H1 (cell line): ENCODE measurements around the gene OR51F2. TPM values are rescaled to one million over a fixed set of nuclear protein-coding genes. Genes with fewer than 3 reads are reported as not detected.

Experiments
- CTCF ChIA-PET: fragments of 300-600 bp; sonication (Branson Sonifier 250); formaldehyde crosslinking; loops from one replicate; lab custom pipeline; 2021; ENCODE audit not compliant: partially characterized antibody; lab: Charles Lee
- POLR2A ChIA-PET: fragments of 300-600 bp; sonication (Branson Sonifier 250); formaldehyde crosslinking; loops from one replicate; lab custom pipeline; 2021; ENCODE audit warnings: inconsistent platforms; ENCODE audit not compliant: partially characterized antibody; lab: Charles Lee
- DNase-seq, 2 experiments: peaks; one replicate each; pipeline versions ENCODE4 v3.0.0 to v3.0.0-alpha.2; 2010 to 2022; ENCODE audit warnings: low spot score in 2 of 2, low read depth in 1 of 2, mixed read lengths in 1 of 2
- FAIRE-seq: peaks from 2 replicates; lab custom pipeline; 2011; peaks lifted over from hg19 to GRCh38; lab: Jason Lieb, UNC
- H2AFZ ChIP-seq: 2 replicates; pipeline ENCODE4 v1.8.1; 2012; ENCODE audit warnings: low read length, inconsistent platforms
- H2AK5ac ChIP-seq: 2 replicates; pipeline ENCODE4 v1.6.1; 2013; ENCODE audit warnings: low read depth, low read length
- H2BK120ac ChIP-seq: replicated peaks from 2 replicates; pipeline ENCODE3; 2013; ENCODE audit warnings: low read depth, low read length, inconsistent platforms
- H2BK12ac ChIP-seq: 2 replicates; pipeline ENCODE4 v1.6.1; 2013; ENCODE audit warnings: low read depth, low read length
- H2BK15ac ChIP-seq: 2 replicates; pipeline ENCODE4 v1.6.1; 2013; ENCODE audit warnings: low read length
- H2BK20ac ChIP-seq: 2 replicates; pipeline ENCODE4 v1.6.1; 2013; ENCODE audit warnings: low read length
- H2BK5ac ChIP-seq: 2 replicates; pipeline ENCODE4 v1.6.1; 2013; ENCODE audit warnings: low read depth, low read length
- H3K14ac ChIP-seq: 2 replicates; pipeline ENCODE4 v1.6.1; 2013; ENCODE audit warnings: inconsistent platforms; ENCODE audit not compliant: insufficient read length
- H3K18ac ChIP-seq: 2 replicates; pipeline ENCODE4 v1.6.1; 2013; ENCODE audit warnings: low read length; ENCODE audit errors: extremely low read depth
- H3K23ac ChIP-seq: 2 replicates; pipeline ENCODE4 v1.6.1; 2013; ENCODE audit warnings: inconsistent platforms; ENCODE audit not compliant: insufficient read length
- H3K23me2 ChIP-seq: 2 replicates; pipeline ENCODE4 v1.6.1; 2013; ENCODE audit warnings: low read depth, low read length
- H3K27ac ChIP-seq: 2 replicates; pipeline ENCODE4 v1.6.1; 2011; ENCODE audit warnings: low read depth, low read length, inconsistent platforms
- H3K27me3 ChIP-seq, 4 experiments: replicated peaks in 1 of 4; 1 replicate in 1 of 4; 2 replicates in 3 of 4; pipeline versions ENCODE4 v1.6.1 to v1.8.1; 2011 to 2013; ENCODE audit warnings: low read length in 3 of 4, mild to moderate bottlenecking in 3 of 4, inconsistent platforms in 2 of 4, mixed read lengths in 2 of 4, moderate library complexity in 1 of 4; ENCODE audit not compliant: control insufficient read depth in 3 of 4, insufficient read depth in 3 of 4; ENCODE audit errors: extremely low read depth in 1 of 4
- H3K36me3 ChIP-seq, 4 experiments: 2 replicates each; pipeline versions ENCODE4 v1.6.1 to v1.8.1; 2011 to 2013; ENCODE audit warnings: mild to moderate bottlenecking in 4 of 4, low read length in 3 of 4, moderate library complexity in 2 of 4, control low read depth in 1 of 4, inconsistent platforms in 1 of 4; ENCODE audit not compliant: insufficient read depth in 4 of 4, control insufficient read depth in 2 of 4
- H3K4ac ChIP-seq: replicated peaks from 2 replicates; pipeline ENCODE3; 2013; ENCODE audit warnings: low read length, low read depth, mixed read lengths, inconsistent platforms; ENCODE audit not compliant: insufficient read length
- H3K4me1 ChIP-seq, 4 experiments: replicated peaks in 1 of 4; 1 replicate in 1 of 4; 2 replicates in 3 of 4; pipeline versions ENCODE4 v1.6.1 to v1.8.1; 2011 to 2013; ENCODE audit warnings: low read length in 3 of 4, inconsistent platforms in 2 of 4, mixed read lengths in 1 of 4; ENCODE audit not compliant: insufficient read depth in 4 of 4, control insufficient read depth in 3 of 4
- H3K4me2 ChIP-seq, 2 experiments: 2 replicates each; pipeline versions ENCODE4 v1.6.1 to v1.8.1; 2011 to 2013; ENCODE audit warnings: low read depth in 2 of 2, low read length in 2 of 2, control low read depth in 1 of 2, inconsistent platforms in 1 of 2, mild to moderate bottlenecking in 1 of 2; ENCODE audit not compliant: insufficient read depth in 1 of 2
- H3K4me3 ChIP-seq, 4 experiments: fragments of 200-600, 300-600 bp in 1 of 4; sonication (generic), shearing (Covaris generic), sonication (Bioruptor Twin) in 1 of 4; 2 replicates each; pipeline versions ENCODE4 v1.5.1 to v1.8.1; 2011 to 2016; ENCODE audit warnings: low read length in 4 of 4, low read depth in 3 of 4, control low read depth in 2 of 4, inconsistent platforms in 2 of 4, mild to moderate bottlenecking in 2 of 4, mixed read lengths in 1 of 4, moderate library complexity in 1 of 4; ENCODE audit not compliant: insufficient read depth in 2 of 4; ENCODE audit errors: extremely low read depth in 1 of 4
- H3K56ac ChIP-seq: replicated peaks from 2 replicates; pipeline ENCODE3; 2013; ENCODE audit warnings: low read depth, mild to moderate bottlenecking, mixed read lengths, low read length, inconsistent platforms; ENCODE audit not compliant: insufficient read length
- H3K79me1 ChIP-seq: 2 replicates; pipeline ENCODE4 v1.6.1; 2013; ENCODE audit warnings: low read depth, low read length, control low read depth
- H3K79me2 ChIP-seq, 2 experiments: 2 replicates each; pipeline versions ENCODE4 v1.6.1 to v1.8.1; 2012 to 2013; ENCODE audit warnings: low read length in 2 of 2, mild to moderate bottlenecking in 2 of 2, inconsistent platforms in 1 of 2; ENCODE audit not compliant: insufficient read depth in 2 of 2, control insufficient read depth in 1 of 2
- H3K9ac ChIP-seq, 4 experiments: replicated peaks in 1 of 4; 1 replicate in 1 of 4; 2 replicates in 3 of 4; pipeline versions ENCODE4 v1.6.1 to v1.8.1; 2011 to 2013; ENCODE audit warnings: low read depth in 3 of 4, low read length in 3 of 4, control low read depth in 2 of 4, mild to moderate bottlenecking in 2 of 4, moderate library complexity in 2 of 4, inconsistent platforms in 1 of 4; ENCODE audit errors: extremely low read depth in 1 of 4
- H3K9me3 ChIP-seq, 2 experiments: 2 replicates each; pipeline versions ENCODE4 v1.6.1 to v1.8.1; 2012 to 2013; ENCODE audit warnings: mild to moderate bottlenecking in 2 of 2, moderate library complexity in 2 of 2, control low read depth in 1 of 2, inconsistent platforms in 1 of 2, low read depth in 1 of 2, low read length in 1 of 2, mixed read lengths in 1 of 2; ENCODE audit not compliant: insufficient read depth in 2 of 2
- H4K20me1 ChIP-seq, 2 experiments: replicated peaks in 1 of 2; 2 replicates each; pipeline versions ENCODE3 to v1.8.1; 2011 to 2013; ENCODE audit warnings: inconsistent platforms in 2 of 2, low read length in 2 of 2, mild to moderate bottlenecking in 1 of 2; ENCODE audit not compliant: insufficient read depth in 2 of 2, control insufficient read depth in 1 of 2
- H4K5ac ChIP-seq: 2 replicates; pipeline ENCODE4 v1.6.1; 2013; ENCODE audit warnings: low read length, low read depth, mixed read lengths, inconsistent platforms; ENCODE audit not compliant: insufficient read length
- H4K8ac ChIP-seq: 2 replicates; pipeline ENCODE4 v1.8.0; 2013; ENCODE audit warnings: mild to moderate bottlenecking, moderate library complexity, low read length, inconsistent platforms; ENCODE audit not compliant: insufficient read depth; ENCODE audit errors: extremely low read depth
- H4K91ac ChIP-seq: replicated peaks from 2 replicates; pipeline ENCODE3; 2013; ENCODE audit warnings: low read length, mixed read lengths, inconsistent platforms; ENCODE audit not compliant: insufficient read length
- ASH2L ChIP-seq: fragments of 200-600, 300-600 bp; sonication (generic); IDR thresholded peaks from one replicate; pipeline ENCODE4 v1.7.1; 2017; ENCODE audit warnings: low read length
- BACH1 ChIP-seq: IDR thresholded peaks from 2 replicates; pipeline ENCODE4 v1.6.1; 2012; ENCODE audit warnings: low read length, improper control_type of control experiment
- CHD2 ChIP-seq: IDR thresholded peaks from 2 replicates; pipeline ENCODE4 v1.6.1; 2012; ENCODE audit warnings: low read length, improper control_type of control experiment
- CREB1 ChIP-seq: IDR thresholded peaks from 2 replicates; pipeline ENCODE4 v1.6.1; 2012; ENCODE audit warnings: inconsistent platforms
- EGR1 ChIP-seq: IDR thresholded peaks from 2 replicates; pipeline ENCODE4 v1.6.1; 2011; ENCODE audit warnings: low read depth, low read length, borderline replicate concordance
- FOSL1 ChIP-seq: IDR thresholded peaks from 2 replicates; pipeline ENCODE4 v1.6.1; 2011; ENCODE audit warnings: mild to moderate bottlenecking, low read depth, low read length, moderate library complexity; ENCODE audit not compliant: insufficient read depth
- PHF8 ChIP-seq: fragments of 200-600 bp; sonication (generic); conservative IDR thresholded peaks from 2 replicates; pipeline ENCODE4 v1.7.1; 2012; ENCODE audit warnings: low read depth, mild to moderate bottlenecking, inconsistent platforms, low read length, moderate library complexity
- SAP30 ChIP-seq: fragments of 300-600 bp; sonication (generic); IDR thresholded peaks from 2 replicates; pipeline ENCODE4 v1.7.1; 2012; ENCODE audit warnings: low read length, moderate library complexity, mild to moderate bottlenecking, inconsistent platforms; ENCODE audit not compliant: insufficient read depth, insufficient replicate concordance
- SIX5 ChIP-seq: IDR thresholded peaks from 2 replicates; pipeline ENCODE4 v1.6.1; 2011; ENCODE audit warnings: mild to moderate bottlenecking, low read depth, low read length
- SP4 ChIP-seq: IDR thresholded peaks from 2 replicates; pipeline ENCODE4 v1.6.1; 2012; ENCODE audit warnings: low read length, inconsistent platforms
- SRF ChIP-seq: IDR thresholded peaks from 2 replicates; pipeline ENCODE4 v1.6.1; 2011; ENCODE audit warnings: mild to moderate bottlenecking, low read depth, low read length, moderate library complexity
- SUZ12 ChIP-seq: fragments of 200-600 bp; sonication (generic); IDR thresholded peaks from 2 replicates; pipeline ENCODE4 v1.6.1; 2012; ENCODE audit warnings: mild to moderate bottlenecking, inconsistent platforms, low read length, moderate library complexity, mixed read lengths
- ZNF274 ChIP-seq: IDR thresholded peaks from 2 replicates; pipeline ENCODE4 v1.7.0; 2012; ENCODE audit warnings: low read length, borderline replicate concordance; ENCODE audit errors: extremely low read depth
- WGBS, 2 experiments: shearing (Covaris generic) in 1 of 2; methylation state at CpG; one replicate each; pipeline versions ENCODE4 v1.1.6 to v1.1.7; 2013 to 2015; ENCODE audit warnings: low lambda C conversion rate in 2 of 2, mixed read lengths in 2 of 2, inconsistent platforms in 1 of 2, low coverage in 1 of 2, missing lambda C conversion rate in 1 of 2; ENCODE audit not compliant: insufficient replicate concordance in 2 of 2, insufficient coverage in 1 of 2, insufficient read length in 1 of 2; ENCODE audit errors: extremely low coverage in 1 of 2, missing lambda C conversion rate in 1 of 2; 5-methylcytosine and 5-hydroxymethylcytosine counted together
- polyA plus RNA-seq, 7 experiments: library from polyadenylated mRNA; depleted of rRNA in 3 of 7; stranded (reverse) in 5 of 7; unstranded in 2 of 7; fragments of >200 nt in 5 of 7; fragments of 200-250 nt in 2 of 7; gene quantifications; 1 replicate in 5 of 7; 2 replicates in 1 of 7; 4 replicates in 1 of 7; pipeline versions ENCODE4 v1.2.1 to v1.2.3, GENCODE V29; 2011 to 2013; ENCODE audit warnings: missing spikeins in 2 of 7, mixed read lengths in 2 of 7
- total RNA-seq: library from RNA; stranded (reverse); fragmentation: NEBNext Ultra II Directional; extraction: Animal tissue kit (Norgen Biotek cat#: 25700); gene quantifications from 2 replicates; pipeline ENCODE4 v1.2.1, GENCODE V29; 2021
- TF ChIP-seq, protein P1 (sequence below): IDR thresholded peaks from 2 replicates; pipeline ENCODE4 v1.6.1; 2011; ENCODE audit warnings: low read depth, mild to moderate bottlenecking, low read length; ENCODE audit not compliant: insufficient read depth

The OR51F2 gene
- total and polyA plus RNA-seq, 2 of the 8 experiments (the other 6 are each of a cell fraction or from before 2014, with no cell fraction given) = 0.15 TPM; not detected in 1

DNA sequence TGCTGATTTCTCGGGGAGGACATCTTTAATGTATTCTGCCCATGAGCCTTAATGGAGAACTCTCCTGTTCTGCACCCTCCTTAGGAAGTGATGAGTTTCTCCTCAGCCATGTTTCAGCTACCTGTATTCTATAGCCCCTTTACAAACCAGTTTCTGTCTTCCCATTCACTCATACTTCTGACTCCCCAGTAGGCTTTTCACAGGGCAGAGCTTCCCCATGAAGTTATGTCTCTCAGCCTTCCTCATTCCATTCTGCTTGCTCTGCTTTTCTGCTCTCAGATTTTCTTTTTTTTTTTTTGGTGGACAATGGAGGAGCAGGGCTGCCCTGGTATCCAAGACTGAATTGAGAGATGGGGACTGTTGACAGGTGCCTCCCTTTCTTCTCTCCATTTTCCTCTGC lies 12.6 kb upstream of the OR51F2 start:
- no peaks in the 10 kb centered on the region for H3K79me1 ChIP-seq
- 0 out of 4 replicates have a peak, but pooled peaks cover 0 to 4% of the 10 kb centered on the region in 2 experiments for H3K9me3 ChIP-seq
- no peak overlapping the region for H2BK20ac ChIP-seq
- no peak overlapping the region for H4K5ac ChIP-seq
- no peaks in the 10 kb centered on the region for H3K36me3 ChIP-seq
- H4K20me1 ChIP-seq = no peaks in the 10 kb centered on the region
- no peak overlapping the region for H2BK120ac ChIP-seq
- no peak overlapping the region for H2BK15ac ChIP-seq
- POLR2A ChIA-PET = no interaction called here
- H2BK5ac ChIP-seq = no peak overlapping the region
- H4K91ac ChIP-seq = no peak overlapping the region
- no peak overlapping the region for H3K9ac ChIP-seq
- no peak overlapping the region for H3K27ac ChIP-seq
- DNase-seq (no peak), FAIRE-seq (no peak)
- H2BK12ac ChIP-seq = no peak overlapping the region
- H3K27me3 ChIP-seq = no peaks in the 10 kb centered on the region
- CTCF ChIA-PET = interaction anchor here (0.5 to 2.6 kb wide), 3 partner anchors 79 to 414 kb away, joined by 3 to 9 read pairs (median 3); partner anchors contain the start of gene OR51D1
- H3K79me2 ChIP-seq = no peaks in the 10 kb centered on the region
- no peaks in the 10 kb centered on the region for H3K4me1 ChIP-seq
- no peak overlapping the region for H2AK5ac ChIP-seq
- H3K4me3 ChIP-seq = no peak overlapping the region
- H3K4ac ChIP-seq = no peak overlapping the region
- no peak overlapping the region for H2AFZ ChIP-seq
- no peak overlapping the region for H3K18ac ChIP-seq
- H3K23ac ChIP-seq = no peak overlapping the region
- 80% methylated on average over 1 of the region's 1 CpG; no CpG with 5 or more reads in 1 of the 2 experiments for WGBS, 2 experiments
- no peak overlapping the region for H4K8ac ChIP-seq
- H3K4me2 ChIP-seq = no peak overlapping the region
- no peak overlapping the region for H3K14ac ChIP-seq
- H3K23me2 ChIP-seq = no peaks in the 10 kb centered on the region
- H3K56ac ChIP-seq = no peak overlapping the region
- TF ChIP-seq BACH1 = no peak
- TF ChIP-seq SAP30 = no peak
- TF ChIP-seq SP4 = no peak
- no peak for TF ChIP-seq SIX5
- no peak for TF ChIP-seq EGR1
- TF ChIP-seq ASH2L = no peak
- TF ChIP-seq CREB1 = no peak
- no peak for TF ChIP-seq ZNF274
- TF ChIP-seq SRF = no peak
- TF ChIP-seq CHD2 = no peak
- no peak for TF ChIP-seq PHF8
- TF ChIP-seq, protein P1, sequence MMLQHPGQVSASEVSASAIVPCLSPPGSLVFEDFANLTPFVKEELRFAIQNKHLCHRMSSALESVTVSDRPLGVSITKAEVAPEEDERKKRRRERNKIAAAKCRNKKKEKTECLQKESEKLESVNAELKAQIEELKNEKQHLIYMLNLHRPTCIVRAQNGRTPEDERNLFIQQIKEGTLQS = no peak
- TF ChIP-seq SUZ12 = no peak
- no peak for TF ChIP-seq FOSL1
